MG63 (cell line): Measurements from ENCODE around the gene TGFBI. TPM values are rescaled to one million over a fixed set of nuclear protein-coding genes. Genes with fewer than 3 reads are reported as not detected.

ENCODE experiments used
- DNase-seq: peaks from one replicate; pipeline ENCODE4 v3.0.0-alpha.2; 2020
- H3K27me3 ChIP-seq: fragments of 250-450 bp; sonication (Bioruptor Pico); 2 replicates; pipeline ENCODE4 v1.5.1; 2020; ENCODE audit warnings: mild to moderate bottlenecking, moderate library complexity
- H3K36me3 ChIP-seq: fragments of 250-450 bp; sonication (Bioruptor Pico); 2 replicates; pipeline ENCODE4 v1.5.1; 2020; ENCODE audit warnings: mild to moderate bottlenecking, moderate library complexity
- H3K4me3 ChIP-seq: fragments of 250-450 bp; sonication (Bioruptor Pico); 2 replicates; pipeline ENCODE4 v1.5.1; 2020; ENCODE audit warnings: mild to moderate bottlenecking, moderate library complexity
- H3K9me3 ChIP-seq: fragments of 250-450 bp; sonication (Bioruptor Pico); 2 replicates; pipeline ENCODE4 v1.5.1; 2020; ENCODE audit warnings: mild to moderate bottlenecking, moderate library complexity
- total RNA-seq: library from RNA; depleted of rRNA; stranded (reverse); fragments of >200 nt; shearing (Covaris generic); gene quantifications from 2 replicates; pipeline ENCODE4 v1.2.3, GENCODE V29; 2014; ENCODE audit warnings: low replicate concordance

Gene TGFBI
- total RNA-seq, 1 experiment from 2014 or later, result 2,057 TPM

- no peak for DNase-seq
- H3K27me3 ChIP-seq, result no peaks in the 10 kb centered on the region
- H3K4me3 ChIP-seq, result no peak overlapping the region
- peaks cover 5% of the 10 kb centered on the region; the same call in 1 of the 2 replicates for H3K9me3 ChIP-seq
- no peaks in the 10 kb centered on the region for H3K36me3 ChIP-seq
These were observed 12.7 kb upstream of the TGFBI start for GRCh38 chr5:136015966-136016650.

GRCh38 chr5:136016945-136017530 lies 11.8 kb upstream of the TGFBI start:
- Histone ChIP-seq H3K9me3 (peaks cover 5% of the 10 kb centered on the region; the same call in 1 of the 2 replicates), H3K4me3 (no peak overlapping the region), H3K27me3 (no peaks in the 10 kb centered on the region), H3K36me3 (no peaks in the 10 kb centered on the region)
- peak; percentile 99 for DNase-seq

- Histone ChIP-seq H3K36me3 (no peaks in the 10 kb centered on the region), H3K4me3 (no peak overlapping the region), H3K9me3 (peaks cover 5% of the 10 kb centered on the region; the same call in 1 of the 2 replicates), H3K27me3 (no peaks in the 10 kb centered on the region)
- peak; percentile 94 for DNase-seq
These were observed 9.7 kb upstream of the TGFBI start for GRCh38 chr5:136018814-136019783.

GRCh38 chr5:136020001-136020382 lies 8.8 kb upstream of the TGFBI start:
- no peak for DNase-seq
- H3K27me3 ChIP-seq, result no peaks in the 10 kb centered on the region
- H3K36me3 ChIP-seq, result no peaks in the 10 kb centered on the region
- no peak overlapping the region for H3K4me3 ChIP-seq
- H3K9me3 ChIP-seq, result peaks cover 5% of the 10 kb centered on the region; the same call in 1 of the 2 replicates

GRCh38 chr5:136020383-136021015 lies 8.3 kb upstream of the TGFBI start:
- Histone ChIP-seq H3K27me3 (no peaks in the 10 kb centered on the region), H3K4me3 (no peak overlapping the region), H3K36me3 (no peaks in the 10 kb centered on the region), H3K9me3 (peaks cover 5% of the 10 kb centered on the region; the same call in 1 of the 2 replicates)
- peak; percentile 99 for DNase-seq

- peak; percentile 49 for DNase-seq
- no peaks in the 10 kb centered on the region for H3K27me3 ChIP-seq
- no peak overlapping the region for H3K4me3 ChIP-seq
- H3K9me3 ChIP-seq, result peaks cover 5% of the 10 kb centered on the region; the same call in 1 of the 2 replicates
- no peaks in the 10 kb centered on the region for H3K36me3 ChIP-seq
These were observed 7.8 kb upstream of the TGFBI start for GRCh38 chr5:136021016-136021405.

GRCh38 chr5:136022965-136023364 lies 5.8 kb upstream of the TGFBI start:
- DNase-seq, result no peak
- no peaks in the 10 kb centered on the region for H3K9me3 ChIP-seq
- H3K4me3 ChIP-seq, result no peak overlapping the region
- H3K36me3 ChIP-seq, result no peaks in the 10 kb centered on the region
- H3K27me3 ChIP-seq, result no peaks in the 10 kb centered on the region

- peak; percentile 87 for DNase-seq
- H3K4me3 ChIP-seq, result no peak overlapping the region
- peaks cover 2% of the 10 kb centered on the region for H3K36me3 ChIP-seq
- no peaks in the 10 kb centered on the region for H3K27me3 ChIP-seq
- H3K9me3 ChIP-seq, result no peaks in the 10 kb centered on the region
These were observed 4.7 kb upstream of the TGFBI start for GRCh38 chr5:136023958-136024541.

GRCh38 chr5:136025900-136026299 lies 2.9 kb upstream of the TGFBI start:
- peaks cover 20% of the 10 kb centered on the region for H3K36me3 ChIP-seq

GRCh38 chr5:136026636-136027035 lies 2.2 kb upstream of the TGFBI start:
- Histone ChIP-seq H3K36me3 (peaks cover 28% of the 10 kb centered on the region), H3K27me3 (no peaks in the 10 kb centered on the region), H3K4me3 (no peak overlapping the region), H3K9me3 (no peaks in the 10 kb centered on the region)
- DNase-seq, result no peak

More at GRCh38 chr5:136025900-136026299, 2.9 kb upstream of the TGFBI start:
- no peak for DNase-seq
- Histone ChIP-seq H3K27me3 (no peaks in the 10 kb centered on the region), H3K9me3 (no peaks in the 10 kb centered on the region), H3K4me3 (no peak overlapping the region)

- Histone ChIP-seq H3K4me3 (no peak overlapping the region), H3K36me3 (peaks cover 34% of the 10 kb centered on the region), H3K9me3 (no peaks in the 10 kb centered on the region), H3K27me3 (no peaks in the 10 kb centered on the region)
- no peak for DNase-seq
These were observed 1.5 kb upstream of the TGFBI start for GRCh38 chr5:136027311-136027710.

GRCh38 chr5:136028090-136028489 lies 698 bp upstream of the TGFBI start:
- Histone ChIP-seq H3K9me3 (no peaks in the 10 kb centered on the region), H3K4me3 (peak overlapping the region; percentile 69; the same call in 1 of the 2 replicates), H3K27me3 (no peaks in the 10 kb centered on the region), H3K36me3 (peaks cover 42% of the 10 kb centered on the region)
- DNase-seq, result no peak

- DNase-seq, result no peak
- peak overlapping the region; percentile 69 for H3K4me3 ChIP-seq
- H3K27me3 ChIP-seq, result no peaks in the 10 kb centered on the region
- H3K9me3 ChIP-seq, result no peaks in the 10 kb centered on the region
- peaks cover 64% of the 10 kb centered on the region for H3K36me3 ChIP-seq
These were observed 1.5 kb downstream of the TGFBI start for GRCh38 chr5:136030252-136030651.

GRCh38 chr5:136030956-136031611 lies 2.3 kb downstream of the TGFBI start:
- Histone ChIP-seq H3K27me3 (no peaks in the 10 kb centered on the region), H3K9me3 (no peaks in the 10 kb centered on the region), H3K4me3 (peak overlapping the region; percentile 69), H3K36me3 (peaks cover 72% of the 10 kb centered on the region)
- DNase-seq, result no peak

- H3K9me3 ChIP-seq, result no peaks in the 10 kb centered on the region
- no peaks in the 10 kb centered on the region for H3K27me3 ChIP-seq
- H3K4me3 ChIP-seq, result peak overlapping the region; percentile 69
- H3K36me3 ChIP-seq, result peaks cover 78% of the 10 kb centered on the region
- DNase-seq, result peak; percentile 74
These were observed 2.9 kb downstream of the TGFBI start for GRCh38 chr5:136031711-136032110.

- peak; percentile 77 for DNase-seq
- Histone ChIP-seq H3K36me3 (peaks cover 87% of the 10 kb centered on the region), H3K9me3 (no peaks in the 10 kb centered on the region), H3K4me3 (no peak overlapping the region), H3K27me3 (no peaks in the 10 kb centered on the region)
These were observed 3.8 kb downstream of the TGFBI start for GRCh38 chr5:136032564-136032963.
